ENCODE data around the gene SIRT4.

- TF ChIP-seq CTCF (IDR thresholded peaks at IDR 0.05) (no peak), ZFX (IDR thresholded peaks at IDR 0.05; ENCODE audit: borderline replicate concordance) (no peak)
Observed at GRCh38 chr12:120292411-120292660, 9.8 kb upstream of the SIRT4 start.

All from 22Rv1 (cell line).